ENCODE data around the gene S100A1. TPM values are rescaled to one million over a fixed set of nuclear protein-coding genes. Genes with fewer than 3 reads are reported as not detected.

S100A1 gene
- total and polyA plus RNA-seq, 2 of the 13 experiments (the other 11 are each of a cell fraction or from before 2014, with no cell fraction given): 120 to 251 TPM

DNA sequence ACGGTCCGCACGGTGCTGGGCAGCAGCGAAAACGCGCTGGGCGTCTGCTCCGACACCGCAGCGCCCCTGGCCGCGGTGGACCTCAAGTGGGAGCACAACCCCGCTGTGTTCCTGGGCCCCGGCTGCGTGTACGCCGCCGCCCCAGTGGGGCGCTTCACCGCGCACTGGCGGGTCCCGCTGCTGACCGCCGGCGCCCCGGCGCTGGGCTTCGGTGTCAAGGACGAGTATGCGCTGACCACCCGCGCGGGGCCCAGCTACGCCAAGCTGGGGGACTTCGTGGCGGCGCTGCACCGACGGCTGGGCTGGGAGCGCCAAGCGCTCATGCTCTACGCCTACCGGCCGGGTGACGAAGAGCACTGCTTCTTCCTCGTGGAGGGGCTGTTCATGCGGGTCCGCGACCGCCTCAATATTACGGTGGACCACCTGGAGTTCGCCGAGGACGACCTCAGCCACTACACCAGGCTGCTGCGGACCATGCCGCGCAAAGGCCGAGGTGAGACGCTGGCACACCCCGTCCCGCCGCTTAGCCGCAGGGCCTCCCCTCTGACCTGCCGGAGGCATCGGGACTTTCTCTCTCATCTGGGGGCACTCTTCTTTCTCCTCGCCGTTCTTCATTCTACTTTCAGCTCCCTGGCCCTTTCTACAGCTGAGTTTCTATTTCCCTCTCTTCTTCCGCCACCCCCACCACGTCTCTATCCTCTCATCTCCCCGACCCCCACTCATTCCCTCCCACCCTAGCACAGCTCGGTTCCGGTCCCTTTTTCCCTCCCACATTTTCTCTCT, 51.3 kb downstream of the S100A1 start:
- Histone ChIP-seq H3K79me2 (ENCODE audit: insufficient read depth, low read length) (no peaks in the 10 kb centered on the region), H2AFZ (ENCODE audit: low read length) (no peak overlapping the region), H3K27me3 (ENCODE audit: control insufficient read depth in 1 of 2, insufficient read depth in 2 of 2, low read length in 2 of 2) (peaks cover 23 to 63% of the 10 kb centered on the region in 2 experiments), H3K27ac (ENCODE audit: extremely low read length, insufficient read depth, low read length) (no peak overlapping the region), H3K9ac (ENCODE audit: insufficient read depth, low read depth, low read length) (no peak overlapping the region), H4K20me1 (ENCODE audit: insufficient read depth, low read length) (no peaks in the 10 kb centered on the region), H3K4me3 (replicated peaks in 1 of 3; ENCODE audit: insufficient read depth in 1 of 3, low read depth in 2 of 3, low read length in 3 of 3) (peak overlapping the region; percentile 52 to 72 (median 57)), H3K4me1 (ENCODE audit: insufficient read depth, low read length) (peaks cover 25% of the 10 kb centered on the region), H3K9me3 (ENCODE audit: low read length) (no peaks in the 10 kb centered on the region), H3K36me3 (replicated peaks in 1 of 2; ENCODE audit: control insufficient read depth in 1 of 2, insufficient read depth in 2 of 2, low read length in 2 of 2) (no peaks in the 10 kb centered on the region), H3K4me2 (ENCODE audit: low read depth, low read length) (peak overlapping the region; percentile 78)
- FAIRE-seq (no peak), ATAC-seq (peak; percentile 78), DNase-seq (ENCODE audit: low spot score) (no peak)
- WGBS (ENCODE audit: low lambda C conversion rate): 7% methylated on average over 33 of the region's 73 CpGs
- no TSS peak for BruUV-seq (replicated peaks)
- intact Hi-C loops (cut with micrococcal nuclease; ENCODE audit: unreplicated experiment): loop anchor here (5.0 kb wide), 1 partner anchor 308 kb away; the partner anchor contains the start of gene RAB13
- POLR2A ChIA-PET: interaction anchor here (1.1 kb wide), 1 partner anchor 8 kb away, joined by 4 read pairs; no protein-coding TSS in a partner anchor
- in situ Hi-C loops (cut with HindIII; ENCODE audit: extremely low pct_ligation_motif_present, low pct_unique_long_range_greater_than_20kb): loop anchor here (5.0 to 10.0 kb wide), 3 partner anchors 68 to 305 kb away; partner anchors contain the start of gene RAB13
- CTCF ChIA-PET (ENCODE audit: low intra/inter-chr PET ratio, low total read pairs): interaction anchor here (0.6 to 2.6 kb wide), 2 partner anchors 59 to 70 kb away, joined by 3 to 38 read pairs; no protein-coding TSS in a partner anchor
- 0 out of 2 replicates have a peak, but pooled peaks have one; percentile 14 for TF ChIP-seq PREB (CRISPR knock-in tag; IDR thresholded peaks at IDR 0.05)
- peak; percentile 68; the same call in 1 of the 2 replicates for TF ChIP-seq SATB2 (CRISPR knock-in tag; IDR thresholded peaks at IDR 0.05)
- TF ChIP-seq ZSCAN31 (CRISPR knock-in tag; IDR thresholded peaks at IDR 0.05; ENCODE audit: low read depth): no peak
- TF ChIP-seq, protein P1, sequence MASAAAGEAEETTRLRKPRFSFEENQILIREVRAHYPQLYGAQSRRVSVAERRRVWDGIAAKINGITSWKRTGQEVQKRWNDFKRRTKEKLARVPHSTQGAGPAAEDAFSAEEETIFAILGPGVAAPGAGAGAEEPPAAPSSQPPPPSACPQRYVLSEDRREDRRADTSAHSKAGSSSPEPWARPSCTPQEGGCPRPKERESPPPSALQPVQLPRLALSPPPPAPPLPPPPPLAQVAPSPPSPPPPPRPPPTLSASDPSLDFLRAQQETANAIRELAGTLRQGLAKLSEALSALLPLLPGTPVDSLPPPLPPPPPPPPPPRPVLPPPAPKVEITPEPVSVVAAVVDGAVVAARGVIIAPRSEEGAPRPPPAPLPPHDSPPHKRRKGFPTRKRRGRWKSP (CRISPR knock-in tag; IDR thresholded peaks at IDR 0.05): peak; percentile 58
- no peak for TF ChIP-seq ZNF619 (CRISPR knock-in tag; IDR thresholded peaks at IDR 0.05)
- TF ChIP-seq ZNF768 (CRISPR knock-in tag; IDR thresholded peaks at IDR 0.05): 0 out of 2 replicates have a peak, but pooled peaks have one; percentile 14
- TF ChIP-seq, protein P2, sequence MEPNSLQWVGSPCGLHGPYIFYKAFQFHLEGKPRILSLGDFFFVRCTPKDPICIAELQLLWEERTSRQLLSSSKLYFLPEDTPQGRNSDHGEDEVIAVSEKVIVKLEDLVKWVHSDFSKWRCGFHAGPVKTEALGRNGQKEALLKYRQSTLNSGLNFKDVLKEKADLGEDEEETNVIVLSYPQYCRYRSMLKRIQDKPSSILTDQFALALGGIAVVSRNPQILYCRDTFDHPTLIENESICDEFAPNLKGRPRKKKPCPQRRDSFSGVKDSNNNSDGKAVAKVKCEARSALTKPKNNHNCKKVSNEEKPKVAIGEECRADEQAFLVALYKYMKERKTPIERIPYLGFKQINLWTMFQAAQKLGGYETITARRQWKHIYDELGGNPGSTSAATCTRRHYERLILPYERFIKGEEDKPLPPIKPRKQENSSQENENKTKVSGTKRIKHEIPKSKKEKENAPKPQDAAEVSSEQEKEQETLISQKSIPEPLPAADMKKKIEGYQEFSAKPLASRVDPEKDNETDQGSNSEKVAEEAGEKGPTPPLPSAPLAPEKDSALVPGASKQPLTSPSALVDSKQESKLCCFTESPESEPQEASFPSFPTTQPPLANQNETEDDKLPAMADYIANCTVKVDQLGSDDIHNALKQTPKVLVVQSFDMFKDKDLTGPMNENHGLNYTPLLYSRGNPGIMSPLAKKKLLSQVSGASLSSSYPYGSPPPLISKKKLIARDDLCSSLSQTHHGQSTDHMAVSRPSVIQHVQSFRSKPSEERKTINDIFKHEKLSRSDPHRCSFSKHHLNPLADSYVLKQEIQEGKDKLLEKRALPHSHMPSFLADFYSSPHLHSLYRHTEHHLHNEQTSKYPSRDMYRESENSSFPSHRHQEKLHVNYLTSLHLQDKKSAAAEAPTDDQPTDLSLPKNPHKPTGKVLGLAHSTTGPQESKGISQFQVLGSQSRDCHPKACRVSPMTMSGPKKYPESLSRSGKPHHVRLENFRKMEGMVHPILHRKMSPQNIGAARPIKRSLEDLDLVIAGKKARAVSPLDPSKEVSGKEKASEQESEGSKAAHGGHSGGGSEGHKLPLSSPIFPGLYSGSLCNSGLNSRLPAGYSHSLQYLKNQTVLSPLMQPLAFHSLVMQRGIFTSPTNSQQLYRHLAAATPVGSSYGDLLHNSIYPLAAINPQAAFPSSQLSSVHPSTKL (CRISPR knock-in tag; IDR thresholded peaks at IDR 0.05): 0 out of 2 replicates have a peak, but pooled peaks have one; percentile 8
- TF ChIP-seq, protein P3, sequence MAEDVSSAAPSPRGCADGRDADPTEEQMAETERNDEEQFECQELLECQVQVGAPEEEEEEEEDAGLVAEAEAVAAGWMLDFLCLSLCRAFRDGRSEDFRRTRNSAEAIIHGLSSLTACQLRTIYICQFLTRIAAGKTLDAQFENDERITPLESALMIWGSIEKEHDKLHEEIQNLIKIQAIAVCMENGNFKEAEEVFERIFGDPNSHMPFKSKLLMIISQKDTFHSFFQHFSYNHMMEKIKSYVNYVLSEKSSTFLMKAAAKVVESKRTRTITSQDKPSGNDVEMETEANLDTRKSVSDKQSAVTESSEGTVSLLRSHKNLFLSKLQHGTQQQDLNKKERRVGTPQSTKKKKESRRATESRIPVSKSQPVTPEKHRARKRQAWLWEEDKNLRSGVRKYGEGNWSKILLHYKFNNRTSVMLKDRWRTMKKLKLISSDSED (CRISPR knock-in tag; IDR thresholded peaks at IDR 0.05): peak; percentile 70; the same call in 1 of the 2 replicates
- TF ChIP-seq, protein P4, sequence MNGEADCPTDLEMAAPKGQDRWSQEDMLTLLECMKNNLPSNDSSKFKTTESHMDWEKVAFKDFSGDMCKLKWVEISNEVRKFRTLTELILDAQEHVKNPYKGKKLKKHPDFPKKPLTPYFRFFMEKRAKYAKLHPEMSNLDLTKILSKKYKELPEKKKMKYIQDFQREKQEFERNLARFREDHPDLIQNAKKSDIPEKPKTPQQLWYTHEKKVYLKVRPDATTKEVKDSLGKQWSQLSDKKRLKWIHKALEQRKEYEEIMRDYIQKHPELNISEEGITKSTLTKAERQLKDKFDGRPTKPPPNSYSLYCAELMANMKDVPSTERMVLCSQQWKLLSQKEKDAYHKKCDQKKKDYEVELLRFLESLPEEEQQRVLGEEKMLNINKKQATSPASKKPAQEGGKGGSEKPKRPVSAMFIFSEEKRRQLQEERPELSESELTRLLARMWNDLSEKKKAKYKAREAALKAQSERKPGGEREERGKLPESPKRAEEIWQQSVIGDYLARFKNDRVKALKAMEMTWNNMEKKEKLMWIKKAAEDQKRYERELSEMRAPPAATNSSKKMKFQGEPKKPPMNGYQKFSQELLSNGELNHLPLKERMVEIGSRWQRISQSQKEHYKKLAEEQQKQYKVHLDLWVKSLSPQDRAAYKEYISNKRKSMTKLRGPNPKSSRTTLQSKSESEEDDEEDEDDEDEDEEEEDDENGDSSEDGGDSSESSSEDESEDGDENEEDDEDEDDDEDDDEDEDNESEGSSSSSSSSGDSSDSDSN (CRISPR knock-in tag; IDR thresholded peaks at IDR 0.05): peak; percentile 65; the same call in 1 of the 2 replicates
- TF ChIP-seq SALL1 (CRISPR knock-in tag; IDR thresholded peaks at IDR 0.05): 0 out of 2 replicates have a peak, but pooled peaks have one; percentile 26
- TF ChIP-seq ZNF510 (CRISPR knock-in tag; IDR thresholded peaks at IDR 0.05; ENCODE audit: low read depth): no peak
- no peak for TF ChIP-seq ZNF230 (CRISPR knock-in tag; IDR thresholded peaks at IDR 0.05)
